Stomach (tissue), 9 donors: ENCODE measurements around the gene GNB1L. TPM values are rescaled to one million over a fixed set of nuclear protein-coding genes. Genes with fewer than 3 reads are reported as not detected.
"Not testable (repeated sequence)": the region's sequence is repeated elsewhere in the genome, so short reads cannot be mapped to it uniquely, and the experiment has no call there.

Experiments used
- DNase-seq, 2 donors: peaks; one replicate each; pipeline versions ENCODE4 v3.0.0 to v3.0.0-alpha.2; 2013 to 2019
- H3K27ac ChIP-seq, 5 donors: fragments of 200-600 bp in 4 of 5; sonication (generic) in 4 of 5; one replicate each; pipeline ENCODE4 v1.5.1; 2013 to 2019; ENCODE audit warnings: mild to moderate bottlenecking in 1 of 5, moderate library complexity in 1 of 5
- H3K27me3 ChIP-seq, 3 donors: fragments of 200-600 bp; sonication (generic); one replicate each; pipeline ENCODE4 v1.5.1; 2017 to 2019; ENCODE audit warnings: mixed run types in 1 of 3
- H3K36me3 ChIP-seq, 4 donors: fragments of 200-600 bp; sonication (generic); 1 replicate in 3 of 4; 2 replicates in 1 of 4; pipeline ENCODE4 v1.5.1; 2016 to 2019
- H3K4me1 ChIP-seq, 4 donors: fragments of 200-600 bp; sonication (generic); one replicate each; pipeline ENCODE4 v1.5.1; 2016 to 2019
- H3K4me3 ChIP-seq, 4 donors: fragments of 200-600 bp; sonication (generic) in 3 of 4; one replicate each; pipeline ENCODE4 v1.5.1; 2016 to 2019; ENCODE audit warnings: mild to moderate bottlenecking in 1 of 4
- H3K9me3 ChIP-seq, 4 donors: fragments of 200-600 bp; sonication (generic); one replicate each; pipeline ENCODE4 v1.5.1; 2016 to 2019
- EP300 ChIP-seq: sonication (generic); formaldehyde crosslinking; IDR thresholded peaks from one replicate; pipeline ENCODE4 v1.6.1; 2017; ENCODE audit warnings: antibody characterized with exemption
- POLR2A ChIP-seq, 4 donors: fragments of 450-650 bp; IDR thresholded peaks; one replicate each; pipeline ENCODE4 v1.6.1; 2016; ENCODE audit warnings: antibody characterized with exemption in 4 of 4, control low read depth in 2 of 4, mild to moderate bottlenecking in 1 of 4, moderate library complexity in 1 of 4
- POLR2AphosphoS5 ChIP-seq, 3 donors: sonication (generic); formaldehyde crosslinking; IDR thresholded peaks; one replicate each; pipeline ENCODE4 v1.6.1; 2016; ENCODE audit warnings: antibody characterized with exemption in 3 of 3
- WGBS, 5 donors: extraction: QIAGEN DNeasy Blood & Tissue Kit in 3 of 5; methylation state at CpG; one replicate each; pipeline versions ENCODE4 v1.1.5 to v1.1.7; 2013 to 2018; 5-methylcytosine and 5-hydroxymethylcytosine counted together
- intact Hi-C: fragments of 100-400 bp; cut with DNase I; formaldehyde crosslinking; loops from one replicate; pipeline ENCODE4 v1.15.1; 2023; ENCODE audit warnings: low total_unique reads
- polyA plus RNA-seq, 3 donors: library from polyadenylated mRNA; stranded (reverse); fragments of 200-250 nt; gene quantifications; one replicate each; pipeline ENCODE4 v1.2.3, GENCODE V29; 2013
- total RNA-seq, 5 donors: library from RNA; depleted of rRNA; stranded (reverse); fragments of >200 nt; gene quantifications; one replicate each; pipeline versions ENCODE4 v1.1.0 to v1.2.3, GENCODE V29; 2014 to 2016
- TF ChIP-seq, protein P1 (sequence below), 7 experiments: fragments of 450-650 bp in 4 of 7; fragments of 200-600 bp in 3 of 7; sonication (generic) in 3 of 7; IDR thresholded peaks; one replicate each; pipeline ENCODE4 v1.5.1; 2016 to 2019; ENCODE audit warnings: antibody characterized with exemption in 7 of 7, control low read depth in 2 of 7, mild to moderate bottlenecking in 1 of 7
- donor health status: healthy with polysubstance abuse.
- donor health status: Bipolar disorder and iron deficiency.
- donor health status: healthy.

GNB1L gene
- total and polyA plus RNA-seq, 8 donors = 0.29 to 6.8 (median 3.1) TPM; not detected in 1

GRCh38 chr22:19832476-19833108, 22.1 kb downstream of the GNB1L start:
- no peak overlapping the region for H3K4me3 ChIP-seq
- no peaks in the 10 kb centered on the region for H3K36me3 ChIP-seq
- no peaks in the 10 kb centered on the region for H3K27me3 ChIP-seq
- peak in 1 of 2 donors; percentile 9 for DNase-seq
- WGBS, 5 donors = 77 to 87% (median 84%) methylated on average over 7 of the region's 7 CpGs
- no peaks in the 10 kb centered on the region for H3K9me3 ChIP-seq
- intact Hi-C loops = no loop called here
- H3K27ac ChIP-seq = no peak overlapping the region
- no peaks in the 10 kb centered on the region for H3K4me1 ChIP-seq
- no peak for TF ChIP-seq POLR2A (IDR thresholded peaks at IDR 0.05)
- TF ChIP-seq, protein P1, sequence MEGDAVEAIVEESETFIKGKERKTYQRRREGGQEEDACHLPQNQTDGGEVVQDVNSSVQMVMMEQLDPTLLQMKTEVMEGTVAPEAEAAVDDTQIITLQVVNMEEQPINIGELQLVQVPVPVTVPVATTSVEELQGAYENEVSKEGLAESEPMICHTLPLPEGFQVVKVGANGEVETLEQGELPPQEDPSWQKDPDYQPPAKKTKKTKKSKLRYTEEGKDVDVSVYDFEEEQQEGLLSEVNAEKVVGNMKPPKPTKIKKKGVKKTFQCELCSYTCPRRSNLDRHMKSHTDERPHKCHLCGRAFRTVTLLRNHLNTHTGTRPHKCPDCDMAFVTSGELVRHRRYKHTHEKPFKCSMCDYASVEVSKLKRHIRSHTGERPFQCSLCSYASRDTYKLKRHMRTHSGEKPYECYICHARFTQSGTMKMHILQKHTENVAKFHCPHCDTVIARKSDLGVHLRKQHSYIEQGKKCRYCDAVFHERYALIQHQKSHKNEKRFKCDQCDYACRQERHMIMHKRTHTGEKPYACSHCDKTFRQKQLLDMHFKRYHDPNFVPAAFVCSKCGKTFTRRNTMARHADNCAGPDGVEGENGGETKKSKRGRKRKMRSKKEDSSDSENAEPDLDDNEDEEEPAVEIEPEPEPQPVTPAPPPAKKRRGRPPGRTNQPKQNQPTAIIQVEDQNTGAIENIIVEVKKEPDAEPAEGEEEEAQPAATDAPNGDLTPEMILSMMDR (IDR thresholded peaks at IDR 0.05) = no peak
- TF ChIP-seq POLR2AphosphoS5 (IDR thresholded peaks at IDR 0.05) = no peak
- TF ChIP-seq EP300 = no peak

DNA sequence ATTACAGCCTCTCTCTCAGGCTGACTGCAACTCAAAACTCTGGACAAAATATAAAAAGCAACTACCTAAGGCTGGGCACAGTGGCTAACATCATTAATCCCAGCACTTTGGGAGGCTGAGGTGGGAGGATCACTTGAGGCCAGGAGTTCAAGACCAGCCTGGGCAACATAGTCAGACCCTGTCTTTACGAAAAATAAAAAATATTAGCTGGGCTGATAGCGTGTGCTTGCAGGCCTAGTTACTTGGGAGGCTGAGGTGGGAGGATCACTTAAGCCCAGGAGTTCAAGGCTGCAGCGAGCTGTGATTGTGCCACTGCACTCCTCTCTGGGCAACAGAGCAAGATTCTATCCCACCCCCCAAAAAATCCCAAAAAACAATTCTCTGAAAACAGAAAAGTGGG, 22.7 kb downstream of the GNB1L start:
- DNase-seq = not testable (repeated sequence)
- WGBS, 5 donors = 78 to 95% (median 83%) methylated on average over 3 of the region's 3 CpGs

DNA sequence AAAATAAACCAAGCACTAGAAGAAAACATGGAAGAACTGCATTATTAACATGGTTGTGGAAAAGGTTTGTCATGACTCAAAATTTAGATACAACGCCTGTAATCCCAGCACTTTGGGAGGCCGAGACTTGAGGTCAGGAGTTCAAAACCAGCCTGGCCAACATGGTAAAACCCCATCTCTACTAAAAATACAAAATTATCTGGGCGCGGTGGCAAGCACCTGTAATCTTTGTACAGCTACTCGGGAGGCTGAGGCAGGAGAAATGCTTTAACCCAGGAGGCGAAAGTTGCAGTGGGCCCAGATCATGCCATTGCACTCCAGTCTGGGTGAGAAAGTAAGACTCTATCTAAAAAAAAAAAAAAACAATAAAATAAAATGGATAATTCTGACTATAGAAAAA, 23.7 kb downstream of the GNB1L start:
- no peak for DNase-seq

More for the DNA sequence above, 22.7 kb downstream of the GNB1L start:
- H3K27ac ChIP-seq, H3K4me1 ChIP-seq, intact Hi-C loops, H3K36me3 ChIP-seq, H3K4me3 ChIP-seq, H3K27me3 ChIP-seq, H3K9me3 ChIP-seq: not testable (repeated sequence)

GRCh38 chr22:19828035-19828401, 26.7 kb downstream of the GNB1L start:
- no peak for DNase-seq
- 71 to 92% (median 85%) methylated on average over 2 of the region's 2 CpGs for WGBS, 5 donors

More for the DNA sequence above, 23.7 kb downstream of the GNB1L start:
- Histone ChIP-seq H3K4me3 (no peak overlapping the region), H3K4me1 (no peaks in the 10 kb centered on the region), H3K36me3 (no peaks in the 10 kb centered on the region), H3K9me3 (no peaks in the 10 kb centered on the region), H3K27ac (no peak overlapping the region), H3K27me3 (no peaks in the 10 kb centered on the region)
- TF ChIP-seq, protein P1 (IDR thresholded peaks at IDR 0.05) = no peak
- TF ChIP-seq POLR2AphosphoS5 (IDR thresholded peaks at IDR 0.05) (no peak), EP300 (no peak), POLR2A (IDR thresholded peaks at IDR 0.05) (no peak)
- intact Hi-C loops = no loop called here
- 86 to 98% (median 97%) methylated on average over 6 of the region's 6 CpGs for WGBS, 5 donors

More at GRCh38 chr22:19828035-19828401, 26.7 kb downstream of the GNB1L start:
- no peaks in the 10 kb centered on the region for H3K36me3 ChIP-seq
- no peak overlapping the region for H3K4me3 ChIP-seq
- TF ChIP-seq POLR2AphosphoS5 (IDR thresholded peaks at IDR 0.05) = no peak
- TF ChIP-seq, protein P1 (IDR thresholded peaks at IDR 0.05) = no peak
- TF ChIP-seq POLR2A (IDR thresholded peaks at IDR 0.05) = no peak
- TF ChIP-seq EP300 = no peak
- H3K4me1 ChIP-seq = no peaks in the 10 kb centered on the region
- intact Hi-C loops = no loop called here
- H3K27me3 ChIP-seq = no peaks in the 10 kb centered on the region
- H3K9me3 ChIP-seq = no peaks in the 10 kb centered on the region
- no peak overlapping the region for H3K27ac ChIP-seq
